Stomach (tissue), 4 donors: ENCODE results near the gene LIMS4.
"Not testable (repeated sequence)": the region's sequence is repeated elsewhere in the genome, so short reads cannot be mapped to it uniquely, and the experiment has no call there.

Experiments
- EP300 ChIP-seq: sonication (generic); formaldehyde crosslinking; IDR thresholded peaks from one replicate; pipeline ENCODE4 v1.6.1; 2017; ENCODE audit warnings: antibody characterized with exemption
- POLR2A ChIP-seq, 4 donors: fragments of 450-650 bp; IDR thresholded peaks; one replicate each; pipeline ENCODE4 v1.6.1; 2016; ENCODE audit warnings: antibody characterized with exemption in 4 of 4, control low read depth in 2 of 4, mild to moderate bottlenecking in 1 of 4, moderate library complexity in 1 of 4
- TF ChIP-seq, protein P1 (sequence below), 7 experiments: fragments of 450-650 bp in 4 of 7; fragments of 200-600 bp in 3 of 7; sonication (generic) in 3 of 7; IDR thresholded peaks; one replicate each; pipeline ENCODE4 v1.5.1; 2016 to 2019; ENCODE audit warnings: antibody characterized with exemption in 7 of 7, control low read depth in 2 of 7, mild to moderate bottlenecking in 1 of 7

DNA sequence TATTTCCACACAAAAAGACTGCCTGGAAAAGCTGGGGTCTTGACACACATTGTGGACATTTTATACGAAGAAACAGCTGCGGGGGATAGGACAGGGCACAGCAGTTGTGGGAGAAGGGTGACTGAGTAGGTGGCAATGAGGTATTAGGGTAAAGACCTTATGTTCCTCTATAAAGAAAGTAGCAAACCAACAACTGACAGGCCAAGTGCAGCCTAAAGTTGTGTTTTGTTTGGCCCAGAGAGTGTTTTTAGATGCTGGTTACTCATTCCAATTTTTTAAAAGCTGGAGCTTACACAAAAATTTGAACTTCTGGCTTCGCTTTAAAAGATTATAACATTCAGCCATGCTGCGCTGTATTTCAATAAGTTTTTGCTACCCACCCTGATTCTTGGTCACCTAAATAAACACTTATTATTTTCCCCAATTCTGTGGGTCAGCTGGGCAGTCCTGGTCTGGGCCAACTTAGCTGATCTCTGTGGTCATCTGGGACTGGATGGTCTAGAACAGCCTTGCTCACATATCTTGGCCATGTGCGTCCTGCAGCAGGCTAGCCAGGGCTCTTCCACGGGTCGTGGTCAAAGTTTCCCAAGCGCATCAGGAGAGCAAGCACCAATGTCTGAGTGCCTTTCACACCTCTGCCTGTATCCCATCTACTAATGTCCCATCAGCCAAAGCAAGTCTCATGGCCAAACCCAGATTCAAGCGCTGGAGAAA, 51.8 kb downstream of the LIMS4 start:
- TF ChIP-seq, protein P1, sequence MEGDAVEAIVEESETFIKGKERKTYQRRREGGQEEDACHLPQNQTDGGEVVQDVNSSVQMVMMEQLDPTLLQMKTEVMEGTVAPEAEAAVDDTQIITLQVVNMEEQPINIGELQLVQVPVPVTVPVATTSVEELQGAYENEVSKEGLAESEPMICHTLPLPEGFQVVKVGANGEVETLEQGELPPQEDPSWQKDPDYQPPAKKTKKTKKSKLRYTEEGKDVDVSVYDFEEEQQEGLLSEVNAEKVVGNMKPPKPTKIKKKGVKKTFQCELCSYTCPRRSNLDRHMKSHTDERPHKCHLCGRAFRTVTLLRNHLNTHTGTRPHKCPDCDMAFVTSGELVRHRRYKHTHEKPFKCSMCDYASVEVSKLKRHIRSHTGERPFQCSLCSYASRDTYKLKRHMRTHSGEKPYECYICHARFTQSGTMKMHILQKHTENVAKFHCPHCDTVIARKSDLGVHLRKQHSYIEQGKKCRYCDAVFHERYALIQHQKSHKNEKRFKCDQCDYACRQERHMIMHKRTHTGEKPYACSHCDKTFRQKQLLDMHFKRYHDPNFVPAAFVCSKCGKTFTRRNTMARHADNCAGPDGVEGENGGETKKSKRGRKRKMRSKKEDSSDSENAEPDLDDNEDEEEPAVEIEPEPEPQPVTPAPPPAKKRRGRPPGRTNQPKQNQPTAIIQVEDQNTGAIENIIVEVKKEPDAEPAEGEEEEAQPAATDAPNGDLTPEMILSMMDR (IDR thresholded peaks at IDR 0.05), result not testable (repeated sequence)
- TF ChIP-seq POLR2A (IDR thresholded peaks at IDR 0.05); EP300: not testable (repeated sequence)
